Neuronal stem cell (in vitro differentiated cells): ENCODE results near the gene WDR86.

Source experiments
- DNase-seq: peaks from one replicate; pipeline ENCODE4 v3.0.0-alpha.2; 2013; ENCODE audit warnings: low spot score
- H2AFZ ChIP-seq: one replicate; pipeline ENCODE4 v1.6.1; 2013; ENCODE audit warnings: mild to moderate bottlenecking, low read length, inconsistent platforms
- H2AK5ac ChIP-seq: 2 replicates; pipeline ENCODE4 v1.6.1; 2013; ENCODE audit warnings: low read depth, mild to moderate bottlenecking, inconsistent platforms, low read length, moderate library complexity, mixed read lengths
- H2BK120ac ChIP-seq: 2 replicates; pipeline ENCODE4 v1.6.1; 2013; ENCODE audit warnings: low read depth, mild to moderate bottlenecking, inconsistent platforms, low read length, moderate library complexity, mixed read lengths
- H2BK12ac ChIP-seq: one replicate; pipeline ENCODE4 v1.6.1; 2013; ENCODE audit warnings: low read length, inconsistent platforms
- H2BK15ac ChIP-seq: 2 replicates; pipeline ENCODE4 v1.6.1; 2013; ENCODE audit warnings: mild to moderate bottlenecking, low read length, inconsistent platforms, mixed read lengths
- H2BK5ac ChIP-seq: one replicate; pipeline ENCODE4 v1.6.1; 2013; ENCODE audit warnings: inconsistent platforms, mild to moderate bottlenecking, low read length, moderate library complexity
- H3K14ac ChIP-seq: one replicate; pipeline ENCODE4 v1.6.1; 2013; ENCODE audit warnings: low read length, inconsistent platforms
- H3K18ac ChIP-seq: 2 replicates; pipeline ENCODE4 v1.6.1; 2013; ENCODE audit warnings: low read length, inconsistent platforms
- H3K23ac ChIP-seq: 2 replicates; pipeline ENCODE4 v1.6.1; 2013; ENCODE audit warnings: low read depth, mild to moderate bottlenecking, mixed read lengths, low read length, inconsistent platforms; ENCODE audit not compliant: poor library complexity
- H3K27ac ChIP-seq: replicated peaks from 3 replicates; pipeline ENCODE4 v1.5.1; 2013; ENCODE audit warnings: low read length, inconsistent platforms
- H3K27me3 ChIP-seq, 3 experiments: 2 replicates each; pipeline ENCODE4 v1.6.1; 2013; ENCODE audit warnings: low read length in 3 of 3, mild to moderate bottlenecking in 2 of 3, inconsistent platforms in 1 of 3, low read depth in 1 of 3, mixed read lengths in 1 of 3, moderate library complexity in 1 of 3; ENCODE audit not compliant: control insufficient read depth in 3 of 3, insufficient read depth in 3 of 3
- H3K36me3 ChIP-seq, 2 donors: replicated peaks in 1 of 2; 2 replicates each; pipeline ENCODE4 v1.6.1; 2013; ENCODE audit warnings: low read length in 2 of 2; ENCODE audit not compliant: control insufficient read depth in 2 of 2, insufficient read depth in 2 of 2
- H3K4ac ChIP-seq: 2 replicates; pipeline ENCODE4 v1.6.1; 2013; ENCODE audit warnings: inconsistent platforms, mild to moderate bottlenecking, low read length, moderate library complexity
- H3K4me1 ChIP-seq, 2 donors: 1 replicate in 1 of 2; 2 replicates in 1 of 2; pipeline ENCODE4 v1.6.1; 2013; ENCODE audit warnings: low read length in 2 of 2, low read depth in 1 of 2; ENCODE audit not compliant: control insufficient read depth in 2 of 2, insufficient read depth in 1 of 2
- H3K4me2 ChIP-seq: one replicate; pipeline ENCODE4 v1.6.1; 2013; ENCODE audit warnings: mild to moderate bottlenecking, low read length, inconsistent platforms; ENCODE audit not compliant: insufficient read depth, poor library complexity, severe bottlenecking
- H3K4me3 ChIP-seq, 2 donors: 2 replicates each; pipeline ENCODE4 v1.5.1; 2013; ENCODE audit warnings: low read length in 2 of 2, mild to moderate bottlenecking in 2 of 2, inconsistent platforms in 1 of 2, moderate library complexity in 1 of 2
- H3K79me1 ChIP-seq: one replicate; pipeline ENCODE4 v1.6.1; 2013; ENCODE audit warnings: low read depth, mild to moderate bottlenecking, inconsistent platforms, low read length, moderate library complexity
- H3K9ac ChIP-seq: one replicate; pipeline ENCODE4 v1.6.1; 2013; ENCODE audit warnings: mild to moderate bottlenecking, low read depth, low read length, inconsistent platforms; ENCODE audit not compliant: poor library complexity
- H3K9me3 ChIP-seq, 2 donors: replicated peaks in 1 of 2; 2 replicates each; pipeline versions ENCODE3 to v1.6.1; 2013; ENCODE audit warnings: low read length in 2 of 2, mild to moderate bottlenecking in 2 of 2, inconsistent platforms in 1 of 2, low read depth in 1 of 2, mixed read lengths in 1 of 2, moderate library complexity in 1 of 2; ENCODE audit not compliant: control insufficient read depth in 2 of 2, insufficient read depth in 1 of 2
- H4K8ac ChIP-seq: one replicate; pipeline ENCODE4 v1.6.1; 2013; ENCODE audit warnings: low read depth, mild to moderate bottlenecking, inconsistent platforms, low read length, moderate library complexity
- H4K91ac ChIP-seq: one replicate; pipeline ENCODE4 v1.6.1; 2013; ENCODE audit warnings: low read length, low read depth, mild to moderate bottlenecking, inconsistent platforms; ENCODE audit not compliant: poor library complexity
- WGBS, 2 donors: extraction: QIAGEN DNeasy Blood & Tissue Kit; methylation state at CpG; one replicate each; pipeline ENCODE4 v1.1.7; 2013; ENCODE audit warnings: missing lambda C conversion rate in 2 of 2, mixed read lengths in 1 of 2; ENCODE audit not compliant: insufficient read length in 2 of 2, insufficient replicate concordance in 1 of 2; ENCODE audit errors: extremely low coverage in 2 of 2; 5-methylcytosine and 5-hydroxymethylcytosine counted together

The WDR86 gene

GRCh38 chr7:151375530-151376217, 34.2 kb downstream of the WDR86 start:
- H3K4me2 ChIP-seq = no peak overlapping the region
- no peak overlapping the region for H3K4me3 ChIP-seq
- H2BK12ac ChIP-seq = no peak overlapping the region
- no peak overlapping the region for H4K91ac ChIP-seq
- H3K9me3 ChIP-seq = no peaks in the 10 kb centered on the region
- H4K8ac ChIP-seq = no peak overlapping the region
- H2BK120ac ChIP-seq = no peak overlapping the region
- WGBS, 2 donors = no CpG with 5 or more reads among the region's 10 CpGs
- no peak overlapping the region for H3K27ac ChIP-seq
- H2AFZ ChIP-seq = no peak overlapping the region
- no peak overlapping the region for H3K9ac ChIP-seq
- H3K4ac ChIP-seq = no peak overlapping the region
- H2AK5ac ChIP-seq = no peak overlapping the region
- H3K4me1 ChIP-seq = peaks cover 4 to 5% of the 10 kb centered on the region in 2 donors
- no peaks in the 10 kb centered on the region for H3K27me3 ChIP-seq
- DNase-seq = no peak
- H3K14ac ChIP-seq = no peak overlapping the region
- H3K79me1 ChIP-seq = peaks cover 2% of the 10 kb centered on the region
- no peak overlapping the region for H2BK5ac ChIP-seq
- no peak overlapping the region for H2BK15ac ChIP-seq
- H3K36me3 ChIP-seq = peaks cover 43 to 74% of the 10 kb centered on the region in 2 donors
- H3K18ac ChIP-seq = no peak overlapping the region
- H3K23ac ChIP-seq = no peak overlapping the region

GRCh38 chr7:151374726-151375125, 35.1 kb downstream of the WDR86 start:
- no peak overlapping the region for H3K4me2 ChIP-seq
- no peak overlapping the region for H2BK12ac ChIP-seq
- no peak overlapping the region for H3K14ac ChIP-seq
- H3K27ac ChIP-seq = no peak overlapping the region
- H3K4me1 ChIP-seq = peaks cover 4 to 5% of the 10 kb centered on the region in 2 donors
- no peak for DNase-seq
- H2BK15ac ChIP-seq = no peak overlapping the region
- H3K18ac ChIP-seq = peak overlapping the region; percentile 35
- H2AK5ac ChIP-seq = no peak overlapping the region
- WGBS, 2 donors = no CpG with 5 or more reads among the region's 15 CpGs
- no peak overlapping the region for H2BK5ac ChIP-seq
- no peak overlapping the region for H4K91ac ChIP-seq
- no peak overlapping the region for H2AFZ ChIP-seq
- H3K9me3 ChIP-seq = no peaks in the 10 kb centered on the region
- peak overlapping the region; percentile 32 for H3K4ac ChIP-seq
- no peak overlapping the region for H3K9ac ChIP-seq
- H2BK120ac ChIP-seq = no peak overlapping the region
- H3K36me3 ChIP-seq = peaks cover 43 to 73% of the 10 kb centered on the region in 2 donors
- no peak overlapping the region for H4K8ac ChIP-seq
- no peak overlapping the region for H3K4me3 ChIP-seq
- H3K79me1 ChIP-seq = peaks cover 2% of the 10 kb centered on the region
- peak overlapping the region; percentile 77 for H3K23ac ChIP-seq
- H3K27me3 ChIP-seq = no peaks in the 10 kb centered on the region

GRCh38 chr7:151374139-151374538, 35.7 kb downstream of the WDR86 start:
- no peak overlapping the region for H3K4me3 ChIP-seq
- no peak overlapping the region for H2AK5ac ChIP-seq
- no peak overlapping the region for H3K14ac ChIP-seq
- H3K18ac ChIP-seq = no peak overlapping the region
- no peak overlapping the region for H2BK15ac ChIP-seq
- no peak overlapping the region for H2BK120ac ChIP-seq
- no peak overlapping the region for H2AFZ ChIP-seq
- DNase-seq = no peak
- H3K4me1 ChIP-seq = peaks cover 4 to 5% of the 10 kb centered on the region in 2 donors
- peaks cover 2% of the 10 kb centered on the region for H3K79me1 ChIP-seq
- H3K36me3 ChIP-seq = peaks cover 40 to 73% of the 10 kb centered on the region in 2 donors
- H3K9me3 ChIP-seq = no peaks in the 10 kb centered on the region
- H3K27me3 ChIP-seq = no peaks in the 10 kb centered on the region
- no peak overlapping the region for H2BK5ac ChIP-seq
- H3K23ac ChIP-seq = peak overlapping the region; percentile 74
- H2BK12ac ChIP-seq = no peak overlapping the region
- no peak overlapping the region for H3K4me2 ChIP-seq
- H3K4ac ChIP-seq = no peak overlapping the region
- no peak overlapping the region for H3K9ac ChIP-seq
- no peak overlapping the region for H4K91ac ChIP-seq
- no peak overlapping the region for H4K8ac ChIP-seq
- H3K27ac ChIP-seq = no peak overlapping the region
- WGBS, 2 donors = no CpG with 5 or more reads among the region's 15 CpGs

- Histone ChIP-seq H2BK15ac (no peak overlapping the region), H2BK5ac (no peak overlapping the region), H3K9me3 (no peaks in the 10 kb centered on the region), H3K4me2 (no peak overlapping the region), H3K4me3 (no peak overlapping the region), H2BK12ac (no peak overlapping the region), H3K27ac (no peak overlapping the region), H3K4ac (no peak overlapping the region), H3K14ac (no peak overlapping the region), H4K8ac (no peak overlapping the region), H2BK120ac (no peak overlapping the region), H3K23ac (peak overlapping the region; percentile 83), H2AFZ (no peak overlapping the region), H3K4me1 (peaks cover 4 to 5% of the 10 kb centered on the region in 2 donors), H3K27me3 (no peaks in the 10 kb centered on the region), H3K18ac (no peak overlapping the region), H4K91ac (no peak overlapping the region), H2AK5ac (no peak overlapping the region), H3K79me1 (peaks cover 2% of the 10 kb centered on the region), H3K36me3 (peaks cover 38 to 70% of the 10 kb centered on the region in 2 donors), H3K9ac (no peak overlapping the region)
- no peak for DNase-seq
- no CpG with 5 or more reads among the region's 13 CpGs for WGBS, 2 donors
Observed at GRCh38 chr7:151373599-151373998, 36.2 kb downstream of the WDR86 start.
